Liver (tissue), 3 donors: ENCODE data around the gene CHCT1.

Experiments
- FOXA2 ChIP-seq: IDR thresholded peaks from 2 replicates; pipeline ENCODE4 v1.6.1; 2016; ENCODE audit warnings: antibody characterized with exemption
- RAD21 ChIP-seq, 2 donors: IDR thresholded peaks; 2 replicates each; pipeline ENCODE4 v1.6.1; 2016; ENCODE audit warnings: antibody characterized with exemption in 2 of 2, mild to moderate bottlenecking in 2 of 2
- TAF1 ChIP-seq: conservative IDR thresholded peaks from 2 replicates; pipeline ENCODE4 v1.6.1; 2016; ENCODE audit warnings: antibody characterized with exemption, mild to moderate bottlenecking
- TF ChIP-seq, protein P1 (sequence below): fragments of 150-350 bp; IDR thresholded peaks from 2 replicates; pipeline ENCODE4 v1.5.1; 2017; ENCODE audit warnings: improper control_type of control experiment, low read depth, low read length; ENCODE audit not compliant: missing input control
- TF ChIP-seq, protein P2 (sequence below): IDR thresholded peaks from 2 replicates; pipeline ENCODE4 v1.6.1; 2016; ENCODE audit warnings: antibody characterized with exemption, mild to moderate bottlenecking
- donor health status: healthy.
- donor health status: healthy.

- TF ChIP-seq, protein P1, sequence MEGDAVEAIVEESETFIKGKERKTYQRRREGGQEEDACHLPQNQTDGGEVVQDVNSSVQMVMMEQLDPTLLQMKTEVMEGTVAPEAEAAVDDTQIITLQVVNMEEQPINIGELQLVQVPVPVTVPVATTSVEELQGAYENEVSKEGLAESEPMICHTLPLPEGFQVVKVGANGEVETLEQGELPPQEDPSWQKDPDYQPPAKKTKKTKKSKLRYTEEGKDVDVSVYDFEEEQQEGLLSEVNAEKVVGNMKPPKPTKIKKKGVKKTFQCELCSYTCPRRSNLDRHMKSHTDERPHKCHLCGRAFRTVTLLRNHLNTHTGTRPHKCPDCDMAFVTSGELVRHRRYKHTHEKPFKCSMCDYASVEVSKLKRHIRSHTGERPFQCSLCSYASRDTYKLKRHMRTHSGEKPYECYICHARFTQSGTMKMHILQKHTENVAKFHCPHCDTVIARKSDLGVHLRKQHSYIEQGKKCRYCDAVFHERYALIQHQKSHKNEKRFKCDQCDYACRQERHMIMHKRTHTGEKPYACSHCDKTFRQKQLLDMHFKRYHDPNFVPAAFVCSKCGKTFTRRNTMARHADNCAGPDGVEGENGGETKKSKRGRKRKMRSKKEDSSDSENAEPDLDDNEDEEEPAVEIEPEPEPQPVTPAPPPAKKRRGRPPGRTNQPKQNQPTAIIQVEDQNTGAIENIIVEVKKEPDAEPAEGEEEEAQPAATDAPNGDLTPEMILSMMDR: no peak
- TF ChIP-seq RAD21 (IDR thresholded peaks at IDR 0.05) (no peak), TAF1 (no peak), FOXA2 (no peak)
- TF ChIP-seq, protein P2, sequence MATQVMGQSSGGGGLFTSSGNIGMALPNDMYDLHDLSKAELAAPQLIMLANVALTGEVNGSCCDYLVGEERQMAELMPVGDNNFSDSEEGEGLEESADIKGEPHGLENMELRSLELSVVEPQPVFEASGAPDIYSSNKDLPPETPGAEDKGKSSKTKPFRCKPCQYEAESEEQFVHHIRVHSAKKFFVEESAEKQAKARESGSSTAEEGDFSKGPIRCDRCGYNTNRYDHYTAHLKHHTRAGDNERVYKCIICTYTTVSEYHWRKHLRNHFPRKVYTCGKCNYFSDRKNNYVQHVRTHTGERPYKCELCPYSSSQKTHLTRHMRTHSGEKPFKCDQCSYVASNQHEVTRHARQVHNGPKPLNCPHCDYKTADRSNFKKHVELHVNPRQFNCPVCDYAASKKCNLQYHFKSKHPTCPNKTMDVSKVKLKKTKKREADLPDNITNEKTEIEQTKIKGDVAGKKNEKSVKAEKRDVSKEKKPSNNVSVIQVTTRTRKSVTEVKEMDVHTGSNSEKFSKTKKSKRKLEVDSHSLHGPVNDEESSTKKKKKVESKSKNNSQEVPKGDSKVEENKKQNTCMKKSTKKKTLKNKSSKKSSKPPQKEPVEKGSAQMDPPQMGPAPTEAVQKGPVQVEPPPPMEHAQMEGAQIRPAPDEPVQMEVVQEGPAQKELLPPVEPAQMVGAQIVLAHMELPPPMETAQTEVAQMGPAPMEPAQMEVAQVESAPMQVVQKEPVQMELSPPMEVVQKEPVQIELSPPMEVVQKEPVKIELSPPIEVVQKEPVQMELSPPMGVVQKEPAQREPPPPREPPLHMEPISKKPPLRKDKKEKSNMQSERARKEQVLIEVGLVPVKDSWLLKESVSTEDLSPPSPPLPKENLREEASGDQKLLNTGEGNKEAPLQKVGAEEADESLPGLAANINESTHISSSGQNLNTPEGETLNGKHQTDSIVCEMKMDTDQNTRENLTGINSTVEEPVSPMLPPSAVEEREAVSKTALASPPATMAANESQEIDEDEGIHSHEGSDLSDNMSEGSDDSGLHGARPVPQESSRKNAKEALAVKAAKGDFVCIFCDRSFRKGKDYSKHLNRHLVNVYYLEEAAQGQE: no peak
Observed at GRCh38 chr17:60381958-60382357, 40.3 kb upstream of the CHCT1 start.
